Activated CD4-positive, alpha-beta T cell treated with anti-CD3 and anti-CD28 coated beads, Interleukin-2, amount 50 U/mL, for 16 hours (primary cell): ENCODE data around the gene UBE2B.
"Not testable (repeated sequence)": the region's sequence is repeated elsewhere in the genome, so short reads cannot be mapped to it uniquely, and the experiment has no call there.

ENCODE experiments used
- DNase-seq: peaks from one replicate; pipeline ENCODE4 v3.0.0-alpha.2; 2020

Gene UBE2B

GRCh38 chr5:134370871-134371833 lies at the start of gene UBE2B:
Gene UBE2B, plus strand, starts transcription at chr5:134371569. Its CDS starts 27 bp downstream, at chr5:134371596.
- DNase-seq: peak; percentile 98

GRCh38 chr5:134327327-134327726 lies 44.0 kb upstream of the UBE2B start:
- no peak for DNase-seq

DNA sequence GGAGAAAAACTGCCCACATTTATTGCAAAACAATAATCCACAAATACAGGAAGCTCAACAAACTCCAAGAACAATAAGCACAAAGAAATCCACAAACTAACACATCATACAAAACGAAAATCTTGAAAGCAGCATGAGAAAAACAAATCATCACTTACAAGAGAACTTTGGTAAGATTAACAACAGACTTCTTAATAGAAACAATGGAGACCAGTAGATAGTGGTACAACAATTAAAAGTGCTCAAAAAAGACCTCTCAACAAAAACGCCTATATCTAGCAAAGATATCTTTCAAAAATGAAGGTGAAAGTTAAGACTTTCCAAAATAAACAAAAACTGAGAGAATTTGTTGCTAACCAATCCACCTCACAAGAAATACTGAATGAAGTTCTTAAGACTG lies 42.8 kb upstream of the UBE2B start:
- DNase-seq: no peak

DNA sequence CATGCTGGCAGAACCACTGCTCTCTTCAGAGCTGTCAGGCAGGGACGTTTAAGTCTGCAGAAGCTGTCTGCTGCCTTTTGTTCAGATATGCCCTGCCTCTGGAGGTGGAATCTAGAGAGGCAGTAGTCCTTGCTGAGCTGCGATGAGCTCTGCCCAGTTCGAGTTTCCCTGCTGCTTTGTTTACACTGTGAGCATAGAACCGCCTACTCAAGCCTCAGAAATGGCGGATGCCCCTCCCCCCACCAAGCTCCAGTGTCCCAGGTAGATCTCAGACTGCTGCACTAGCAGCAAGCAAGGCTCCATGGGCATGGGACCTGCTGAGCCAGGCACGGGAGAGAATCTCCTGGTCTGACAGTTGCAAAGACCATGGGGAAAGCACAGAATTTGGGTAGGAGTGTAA lies 34.5 kb upstream of the UBE2B start:
- not testable (repeated sequence) for DNase-seq

GRCh38 chr5:134343500-134343899 lies 27.9 kb upstream of the UBE2B start:
- DNase-seq: not testable (repeated sequence)

GRCh38 chr5:134345476-134345875 lies 25.9 kb upstream of the UBE2B start:
- not testable (repeated sequence) for DNase-seq

GRCh38 chr5:134345996-134346395 lies 25.4 kb upstream of the UBE2B start:
- DNase-seq: no peak

GRCh38 chr5:134349463-134349862 lies 21.9 kb upstream of the UBE2B start:
- no peak for DNase-seq

GRCh38 chr5:134355681-134356080 lies 15.7 kb upstream of the UBE2B start:
- DNase-seq: no peak

DNA sequence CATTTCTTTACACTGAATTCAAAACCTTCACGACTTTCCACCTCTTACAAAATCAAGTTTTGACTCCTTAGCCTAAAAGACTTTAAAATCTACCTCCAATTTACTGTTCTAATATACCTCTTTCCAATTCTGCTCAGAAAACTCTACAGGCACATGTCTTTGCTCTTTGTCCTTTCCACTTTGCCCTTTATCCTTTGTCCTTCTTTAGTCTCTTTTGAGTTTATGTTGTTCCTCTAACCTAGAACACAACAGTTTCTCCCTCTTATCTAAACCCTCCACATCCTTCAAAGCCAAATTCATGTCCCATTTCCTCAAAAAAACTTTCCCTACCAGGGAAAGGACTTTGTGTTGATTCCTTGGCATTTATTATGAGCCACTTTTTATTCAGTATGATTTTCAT lies 5.8 kb upstream of the UBE2B start:
- no peak for DNase-seq

DNA sequence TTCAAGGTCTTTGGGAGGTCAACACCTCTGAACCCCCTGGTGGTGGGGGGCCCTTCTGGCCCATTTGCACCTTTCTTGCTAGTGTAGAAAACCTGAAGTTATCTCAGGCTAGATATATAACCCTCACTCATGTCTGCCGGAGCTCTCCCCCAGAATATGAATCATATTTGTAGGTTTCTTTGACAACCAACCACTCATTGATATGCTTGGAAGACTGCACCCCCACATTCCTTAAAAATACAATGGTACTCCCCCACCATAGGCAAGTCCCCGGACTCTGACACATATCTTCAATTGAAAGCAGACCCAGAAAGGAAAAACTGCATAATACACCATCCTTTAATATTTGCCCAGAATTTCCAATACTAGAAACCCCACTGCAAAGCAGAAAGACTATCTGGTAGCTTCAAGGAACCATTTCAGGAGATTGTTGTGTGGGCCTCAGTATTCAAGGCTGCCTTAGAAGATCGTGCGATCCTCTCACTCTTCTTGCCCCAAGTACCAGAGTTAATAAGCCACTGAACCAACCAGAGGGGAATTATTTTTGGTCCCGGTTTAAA lies 978 bp upstream of the UBE2B start:
- no peak for DNase-seq

DNA sequence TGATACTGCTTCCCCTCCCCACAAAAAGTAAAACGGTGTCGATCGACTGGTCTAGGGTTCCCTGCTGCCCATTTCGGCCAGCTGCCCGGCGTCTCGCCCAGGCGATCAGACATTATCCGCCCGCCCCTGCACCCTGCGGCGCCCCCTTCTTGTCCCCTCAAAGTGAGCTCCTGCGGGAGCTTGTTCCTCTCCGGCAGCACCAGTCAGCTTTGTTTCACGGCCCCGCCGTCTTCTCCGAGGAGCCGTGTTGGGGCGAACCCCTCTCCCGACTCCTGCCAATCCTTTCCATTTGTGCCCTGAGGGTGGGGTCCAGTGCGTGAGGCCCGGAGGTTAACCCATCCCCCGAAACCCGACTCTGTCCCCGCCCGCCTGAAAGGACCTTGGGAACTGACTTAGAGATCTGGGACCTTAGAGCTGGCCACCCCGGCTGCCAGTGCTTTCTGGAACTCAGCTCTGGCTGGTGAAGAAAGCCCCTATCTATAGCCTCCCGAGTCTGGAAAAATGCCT lies 518 bp downstream of the UBE2B start:
- peak; percentile 53 for DNase-seq

- DNase-seq: not testable (repeated sequence)
Observed at GRCh38 chr5:134373633-134374032, 2.3 kb downstream of the UBE2B start.

GRCh38 chr5:134374232-134374631 lies 2.9 kb downstream of the UBE2B start:
- no peak for DNase-seq

DNA sequence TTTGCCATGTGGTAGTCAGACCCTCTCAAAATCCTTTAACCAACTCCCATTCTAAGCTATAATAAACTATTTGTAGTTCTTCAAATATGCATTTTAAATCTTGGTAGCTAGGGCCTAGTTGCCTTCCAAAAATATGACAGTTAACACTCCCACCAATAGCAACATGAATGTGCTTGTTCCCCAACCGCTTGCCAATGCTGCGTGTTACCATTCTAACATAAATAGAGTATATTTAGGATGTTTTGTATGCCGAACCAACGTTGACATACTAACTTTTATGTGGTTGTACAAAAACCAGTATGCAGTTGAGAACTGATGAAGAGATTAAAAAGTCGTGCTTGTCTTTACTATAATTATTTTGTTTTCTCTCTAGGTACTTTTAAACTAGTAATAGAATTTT lies 9.0 kb downstream of the UBE2B start:
- no peak for DNase-seq

- not testable (repeated sequence) for DNase-seq
Observed at GRCh38 chr5:134382204-134382603, 10.8 kb downstream of the UBE2B start.

DNA sequence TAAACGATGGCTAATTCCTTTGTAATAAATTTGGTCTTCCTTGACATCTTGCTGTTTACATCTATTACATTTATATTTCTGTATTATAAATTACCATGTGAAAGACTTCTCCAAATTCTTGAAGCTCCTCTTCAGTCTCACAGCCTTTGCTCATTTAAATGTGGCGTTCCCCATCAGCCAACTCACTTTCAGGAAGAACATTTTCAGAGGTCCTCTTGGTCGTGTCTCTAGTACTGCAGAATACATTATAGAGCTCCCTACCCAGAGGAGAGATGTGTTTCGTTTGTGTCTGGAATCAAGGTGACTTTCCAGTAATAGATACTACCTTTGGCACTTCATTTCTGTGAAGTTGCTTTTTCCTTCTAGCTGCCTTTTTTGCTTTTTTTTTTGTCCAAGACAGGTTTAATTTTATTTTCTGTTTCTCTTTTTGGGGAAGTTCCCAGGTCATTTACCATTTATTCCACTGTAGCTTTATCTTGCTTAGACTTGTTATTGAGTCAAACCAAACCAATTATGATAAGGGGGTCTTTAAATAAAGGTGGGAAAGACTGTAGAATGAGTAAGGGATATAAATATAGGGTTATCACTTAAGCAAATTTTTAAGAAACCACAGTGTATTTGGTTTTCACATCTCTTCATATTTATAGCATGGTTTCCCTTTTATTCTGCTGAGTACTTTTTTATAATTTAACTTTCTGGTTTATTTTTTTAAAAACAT lies 12.8 kb downstream of the UBE2B start:
- DNase-seq: no peak

DNA sequence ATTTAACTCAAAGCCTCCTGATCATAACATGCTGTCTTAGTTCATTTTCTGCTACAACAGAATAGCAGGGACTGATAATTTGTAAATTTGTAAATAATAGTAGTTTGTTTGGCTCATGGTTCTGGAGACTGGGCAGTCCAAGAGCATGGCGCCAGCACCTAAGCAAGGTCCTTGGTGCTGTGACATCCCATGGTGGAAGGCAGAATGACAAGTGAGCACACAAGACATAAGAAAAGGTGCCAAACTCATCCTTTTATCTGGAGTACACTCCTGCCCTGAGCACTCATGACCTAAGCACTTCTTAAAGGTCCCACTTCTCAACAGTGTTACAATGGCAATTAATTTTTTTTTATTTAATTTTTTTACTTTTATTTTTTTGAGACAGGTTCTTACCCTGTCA lies 16.1 kb downstream of the UBE2B start:
- no peak for DNase-seq

DNA sequence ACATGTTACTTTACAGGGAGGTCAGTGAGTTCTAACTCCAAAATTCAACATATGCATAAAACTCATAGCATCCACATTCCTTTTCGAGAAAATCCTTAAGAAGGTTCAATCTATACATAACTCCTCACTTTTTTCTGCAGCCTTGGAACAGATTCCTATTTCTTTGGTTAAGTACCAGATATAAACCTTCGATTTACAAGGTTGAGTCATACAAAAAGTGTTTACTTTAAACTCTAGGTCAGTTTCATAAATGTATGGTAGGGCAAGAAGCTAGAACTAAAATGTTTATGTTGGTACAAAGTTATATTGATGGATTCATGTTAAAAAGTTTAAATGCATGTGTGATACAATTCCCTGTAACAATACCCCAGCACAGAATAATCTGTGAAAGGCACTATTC lies 20.9 kb downstream of the UBE2B start:
- no peak for DNase-seq

- no peak for DNase-seq
Observed at GRCh38 chr5:134394932-134395331, 23.6 kb downstream of the UBE2B start.

GRCh38 chr5:134396274-134396673 lies 24.9 kb downstream of the UBE2B start:
- no peak for DNase-seq

DNA sequence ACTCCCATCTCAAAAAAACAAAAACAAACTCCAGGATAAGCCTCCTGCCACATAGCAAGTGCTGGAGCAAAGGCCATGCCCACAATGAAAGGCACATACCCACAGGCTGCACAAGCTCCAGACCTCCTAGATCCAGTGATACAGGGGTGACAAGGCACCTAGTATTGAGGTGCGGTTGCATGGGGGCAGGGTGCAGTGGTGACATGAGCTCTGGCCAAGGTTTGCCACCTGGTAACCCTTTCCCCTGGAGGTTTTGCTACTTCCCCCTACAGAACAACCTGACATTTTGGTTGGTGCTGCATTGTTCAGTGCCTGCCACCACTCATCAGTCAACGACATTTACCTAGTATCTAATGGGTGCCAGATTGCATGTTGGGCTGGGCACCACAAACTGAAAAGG lies 25.8 kb downstream of the UBE2B start:
- DNase-seq: no peak

GRCh38 chr5:134398609-134399155 lies 27.3 kb downstream of the UBE2B start:
- no peak for DNase-seq
